ENCODE measurements around the gene CHCHD3. TPM values are rescaled to one million over a fixed set of nuclear protein-coding genes. Genes with fewer than 3 reads are reported as not detected.

The CHCHD3 gene
- total and polyA plus RNA-seq, 12 donors: 12.3 to 113 (median 54.2) TPM

DNA sequence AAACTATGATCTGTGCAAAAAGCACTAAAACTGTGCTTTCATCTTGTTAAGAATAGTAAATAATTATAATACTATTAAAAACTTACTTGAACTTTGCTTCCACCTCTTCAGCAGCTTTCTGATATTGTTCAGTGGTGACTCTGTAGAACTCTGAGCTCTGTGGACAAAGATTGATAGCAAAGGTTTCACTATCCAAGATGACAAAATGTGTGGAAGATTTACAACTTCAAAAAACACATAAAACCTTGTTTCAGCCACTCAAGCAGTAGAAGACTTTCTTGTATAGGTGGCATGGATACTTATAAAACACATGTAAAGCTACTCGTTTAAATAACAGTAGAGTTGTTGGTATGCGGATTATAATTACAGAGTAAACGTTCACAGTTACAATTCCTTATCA is 243.6 kb downstream of the CHCHD3 start:
- Histone ChIP-seq H3K27ac (no peak overlapping the region), H3K27me3 (no peaks in the 10 kb centered on the region), H3K4me3 (no peak overlapping the region), H3K9me3 (replicated peaks in 1 of 3) (no peaks in the 10 kb centered on the region), H3K36me3 (replicated peaks in 1 of 2) (no peaks in the 10 kb centered on the region), H3K4me1 (replicated peaks in 1 of 2) (no peaks in the 10 kb centered on the region)
- WGBS, 4 donors: 79 to 96% (median 87%) methylated on average over 3 of the region's 3 CpGs
- no peak for TF ChIP-seq POLR2A (IDR thresholded peaks at IDR 0.05)
- TF ChIP-seq, protein P1, sequence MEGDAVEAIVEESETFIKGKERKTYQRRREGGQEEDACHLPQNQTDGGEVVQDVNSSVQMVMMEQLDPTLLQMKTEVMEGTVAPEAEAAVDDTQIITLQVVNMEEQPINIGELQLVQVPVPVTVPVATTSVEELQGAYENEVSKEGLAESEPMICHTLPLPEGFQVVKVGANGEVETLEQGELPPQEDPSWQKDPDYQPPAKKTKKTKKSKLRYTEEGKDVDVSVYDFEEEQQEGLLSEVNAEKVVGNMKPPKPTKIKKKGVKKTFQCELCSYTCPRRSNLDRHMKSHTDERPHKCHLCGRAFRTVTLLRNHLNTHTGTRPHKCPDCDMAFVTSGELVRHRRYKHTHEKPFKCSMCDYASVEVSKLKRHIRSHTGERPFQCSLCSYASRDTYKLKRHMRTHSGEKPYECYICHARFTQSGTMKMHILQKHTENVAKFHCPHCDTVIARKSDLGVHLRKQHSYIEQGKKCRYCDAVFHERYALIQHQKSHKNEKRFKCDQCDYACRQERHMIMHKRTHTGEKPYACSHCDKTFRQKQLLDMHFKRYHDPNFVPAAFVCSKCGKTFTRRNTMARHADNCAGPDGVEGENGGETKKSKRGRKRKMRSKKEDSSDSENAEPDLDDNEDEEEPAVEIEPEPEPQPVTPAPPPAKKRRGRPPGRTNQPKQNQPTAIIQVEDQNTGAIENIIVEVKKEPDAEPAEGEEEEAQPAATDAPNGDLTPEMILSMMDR (IDR thresholded peaks at IDR 0.05): no peak
- DNase-seq: no peak
- intact Hi-C loops (cut with DNase I): no loop called here

DNA sequence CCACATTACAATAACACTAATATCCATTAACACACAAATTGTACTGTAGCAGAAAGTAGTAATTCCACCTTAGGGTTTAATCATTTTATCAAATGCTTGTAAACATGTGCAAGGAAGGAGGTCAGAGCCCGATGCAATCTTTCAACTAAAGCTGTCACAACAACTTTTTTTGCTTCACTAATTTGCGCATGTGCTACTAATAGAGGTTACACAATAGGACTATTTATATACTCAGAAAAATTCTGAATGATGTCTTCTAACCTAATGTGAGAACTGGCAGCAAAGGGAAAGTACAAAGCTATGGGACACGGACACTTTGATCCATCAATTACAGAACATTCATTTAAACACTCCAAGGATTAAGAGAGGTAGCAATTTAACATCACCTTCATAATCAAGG is 244.4 kb downstream of the CHCHD3 start:
- no peaks in the 10 kb centered on the region for H3K4me1 ChIP-seq (replicated peaks in 1 of 2)
- intact Hi-C loops (cut with DNase I): no loop called here
- H3K4me3 ChIP-seq: no peak overlapping the region
- 47 to 61% (median 57%) methylated on average over 3 of the region's 3 CpGs for WGBS, 4 donors
- peak in 1 of 7 donors; percentile 29 for DNase-seq
- H3K27ac ChIP-seq: no peak overlapping the region
- no peaks in the 10 kb centered on the region for H3K36me3 ChIP-seq (replicated peaks in 1 of 2)
- H3K9me3 ChIP-seq (replicated peaks in 1 of 3): no peaks in the 10 kb centered on the region
- no peak for TF ChIP-seq POLR2A (IDR thresholded peaks at IDR 0.05)
- TF ChIP-seq, protein P1 (IDR thresholded peaks at IDR 0.05): no peak
- H3K27me3 ChIP-seq: no peaks in the 10 kb centered on the region

- DNase-seq: peak in 1 of 7 donors; percentile 9
- Histone ChIP-seq H3K4me1 (replicated peaks in 1 of 2) (no peaks in the 10 kb centered on the region), H3K36me3 (replicated peaks in 1 of 2) (no peaks in the 10 kb centered on the region), H3K9me3 (replicated peaks in 1 of 3) (no peaks in the 10 kb centered on the region), H3K27ac (no peak overlapping the region), H3K4me3 (no peak overlapping the region), H3K27me3 (no peaks in the 10 kb centered on the region)
- intact Hi-C loops (cut with DNase I): no loop called here
- 95 to 98% (median 96%) methylated on average over 1 of the region's 1 CpG for WGBS, 4 donors
- TF ChIP-seq, protein P1 (IDR thresholded peaks at IDR 0.05): no peak
- no peak for TF ChIP-seq POLR2A (IDR thresholded peaks at IDR 0.05)
These were observed 245.1 kb downstream of the CHCHD3 start for GRCh38 chr7:132836746-132837145.

- WGBS, 4 donors: 80 to 94% (median 89%) methylated on average over 2 of the region's 2 CpGs
- Histone ChIP-seq H3K9me3 (replicated peaks in 1 of 3) (no peaks in the 10 kb centered on the region), H3K27me3 (no peaks in the 10 kb centered on the region), H3K36me3 (replicated peaks in 1 of 2) (no peaks in the 10 kb centered on the region), H3K27ac (no peak overlapping the region), H3K4me3 (no peak overlapping the region), H3K4me1 (replicated peaks in 1 of 2) (no peaks in the 10 kb centered on the region)
- no peak for DNase-seq
- TF ChIP-seq, protein P1 (IDR thresholded peaks at IDR 0.05): no peak
- TF ChIP-seq POLR2A (IDR thresholded peaks at IDR 0.05): no peak
- intact Hi-C loops (cut with DNase I): no loop called here
These were observed 250.9 kb downstream of the CHCHD3 start for GRCh38 chr7:132830941-132831340.
